Muscle of leg (tissue), 11 donors: Measurements from ENCODE around the gene PDLIM7. TPM values are rescaled to one million over a fixed set of nuclear protein-coding genes. Genes with fewer than 3 reads are reported as not detected.

Source experiments
- DNase-seq: peaks from one replicate; pipeline ENCODE4 v3.0.0; 2013
- H3K27ac ChIP-seq: one replicate; pipeline ENCODE4 v1.5.1; 2013; ENCODE audit warnings: mild to moderate bottlenecking, low read length, control low read depth
- H3K27me3 ChIP-seq: one replicate; pipeline ENCODE4 v1.6.1; 2013; ENCODE audit warnings: low read length; ENCODE audit not compliant: control insufficient read depth, insufficient read depth
- H3K36me3 ChIP-seq: one replicate; pipeline ENCODE4 v1.6.1; 2013; ENCODE audit warnings: low read length; ENCODE audit not compliant: control insufficient read depth, insufficient read depth
- H3K4me1 ChIP-seq: one replicate; pipeline ENCODE4 v1.6.1; 2013; ENCODE audit warnings: low read length; ENCODE audit not compliant: control insufficient read depth, insufficient read depth
- H3K4me3 ChIP-seq: one replicate; pipeline ENCODE4 v1.5.1; 2013; ENCODE audit warnings: low read length, control low read depth
- H3K9me3 ChIP-seq: replicated peaks from 2 replicates; pipeline ENCODE4 v1.6.1; 2013; ENCODE audit warnings: low read depth, low read length; ENCODE audit not compliant: control insufficient read depth
- WGBS: methylation state at CpG from one replicate; pipeline ENCODE4 v1.1.5; 2013; ENCODE audit warnings: missing lambda C conversion rate; ENCODE audit not compliant: insufficient coverage; 5-methylcytosine and 5-hydroxymethylcytosine counted together
- polyA plus RNA-seq, 8 donors: library from polyadenylated mRNA; unstranded; fragments of 120-200 nt; gene quantifications; one replicate each; pipeline versions ENCODE4 v1.2.1 to v1.2.3, GENCODE V29; 2013; ENCODE audit warnings: inconsistent platforms in 1 of 8, low replicate concordance in 1 of 8; ENCODE audit not compliant: insufficient read length in 8 of 8, insufficient read depth in 1 of 8
- total RNA-seq: library from RNA; stranded (reverse); fragments of 120-200 nt; gene quantifications from one replicate; pipeline ENCODE4 v1.2.4, GENCODE V29; 2013

Gene PDLIM7
- total and polyA plus RNA-seq, 9 donors: 97.1 to 458 (median 269) TPM

- Histone ChIP-seq H3K36me3 (peaks cover 68% of the 10 kb centered on the region), H3K4me3 (no peak overlapping the region), H3K27ac (peak overlapping the region; percentile 76), H3K9me3 (peaks cover 4% of the 10 kb centered on the region), H3K4me1 (peaks cover 44% of the 10 kb centered on the region), H3K27me3 (no peaks in the 10 kb centered on the region)
- 42% methylated on average over 12 of the region's 25 CpGs for WGBS
- DNase-seq: peak; percentile 89
Measured at GRCh38 chr5:177468685-177469628, 28.4 kb downstream of the PDLIM7 start.

- Histone ChIP-seq H3K27ac (peak overlapping the region; percentile 7), H3K9me3 (peaks cover 4% of the 10 kb centered on the region), H3K4me1 (peaks cover 42% of the 10 kb centered on the region), H3K36me3 (peaks cover 74% of the 10 kb centered on the region), H3K27me3 (no peaks in the 10 kb centered on the region), H3K4me3 (no peak overlapping the region)
- no peak for DNase-seq
- no CpG with 5 or more reads among the region's 2 CpGs for WGBS
Measured at GRCh38 chr5:177468329-177468684, 29.1 kb downstream of the PDLIM7 start.

- Histone ChIP-seq H3K36me3 (peaks cover 81% of the 10 kb centered on the region), H3K27me3 (no peaks in the 10 kb centered on the region), H3K4me1 (peaks cover 42% of the 10 kb centered on the region), H3K27ac (no peak overlapping the region), H3K9me3 (peaks cover 4% of the 10 kb centered on the region), H3K4me3 (no peak overlapping the region)
- 95% methylated on average over 27 of the region's 31 CpGs for WGBS
- DNase-seq: no peak
Measured at GRCh38 chr5:177467436-177467835, 30.0 kb downstream of the PDLIM7 start.

- Histone ChIP-seq H3K36me3 (peaks cover 82% of the 10 kb centered on the region), H3K27me3 (no peaks in the 10 kb centered on the region), H3K27ac (no peak overlapping the region), H3K4me3 (no peak overlapping the region), H3K9me3 (peaks cover 4% of the 10 kb centered on the region), H3K4me1 (peaks cover 41% of the 10 kb centered on the region)
- no peak for DNase-seq
- WGBS: 95% methylated on average over 18 of the region's 25 CpGs
Measured at GRCh38 chr5:177466861-177467260, 30.5 kb downstream of the PDLIM7 start.

GRCh38 chr5:177465044-177465443 is 32.4 kb downstream of the PDLIM7 start:
- peaks cover 28% of the 10 kb centered on the region for H3K4me1 ChIP-seq
- DNase-seq: no peak
- no peak overlapping the region for H3K4me3 ChIP-seq
- no peak overlapping the region for H3K27ac ChIP-seq
- H3K27me3 ChIP-seq: no peaks in the 10 kb centered on the region
- H3K36me3 ChIP-seq: peaks cover 80% of the 10 kb centered on the region
- WGBS: 94% methylated on average over 6 of the region's 11 CpGs
- H3K9me3 ChIP-seq: peaks cover 4% of the 10 kb centered on the region

- peak; percentile 54 for DNase-seq
- H3K4me1 ChIP-seq: peaks cover 22% of the 10 kb centered on the region
- WGBS: 70% methylated on average over 14 of the region's 27 CpGs
- peaks cover 82% of the 10 kb centered on the region for H3K36me3 ChIP-seq
- no peak overlapping the region for H3K4me3 ChIP-seq
- peak overlapping the region; percentile 67 for H3K27ac ChIP-seq
- peaks cover 4% of the 10 kb centered on the region for H3K9me3 ChIP-seq
- H3K27me3 ChIP-seq: no peaks in the 10 kb centered on the region
Measured at GRCh38 chr5:177462021-177462670, 35.3 kb downstream of the PDLIM7 start.

- H3K4me3 ChIP-seq: no peak overlapping the region
- no peaks in the 10 kb centered on the region for H3K27me3 ChIP-seq
- peaks cover 67% of the 10 kb centered on the region for H3K36me3 ChIP-seq
- H3K27ac ChIP-seq: no peak overlapping the region
- 82% methylated on average over 20 of the region's 28 CpGs for WGBS
- DNase-seq: no peak
- peaks cover under 1% of the 10 kb centered on the region for H3K9me3 ChIP-seq
- H3K4me1 ChIP-seq: peaks cover 38% of the 10 kb centered on the region
Measured at GRCh38 chr5:177459819-177460628, 37.4 kb downstream of the PDLIM7 start.

- peaks cover 41% of the 10 kb centered on the region for H3K4me1 ChIP-seq
Measured at GRCh38 chr5:177459357-177459756, 38.0 kb downstream of the PDLIM7 start.

GRCh38 chr5:177458912-177459350 is 38.5 kb downstream of the PDLIM7 start:
- peaks cover 66% of the 10 kb centered on the region for H3K36me3 ChIP-seq
- H3K27me3 ChIP-seq: peaks cover 3% of the 10 kb centered on the region
- H3K9me3 ChIP-seq: no peaks in the 10 kb centered on the region
- peak; percentile 37 for DNase-seq
- 77% methylated on average over 12 of the region's 14 CpGs for WGBS
- H3K4me1 ChIP-seq: peaks cover 45% of the 10 kb centered on the region
- H3K4me3 ChIP-seq: no peak overlapping the region
- H3K27ac ChIP-seq: peak overlapping the region; percentile 17

More at GRCh38 chr5:177459357-177459756, 38.0 kb downstream of the PDLIM7 start:
- no peak for DNase-seq
- H3K36me3 ChIP-seq: peaks cover 66% of the 10 kb centered on the region
- WGBS: 80% methylated on average over 7 of the region's 11 CpGs
- H3K27ac ChIP-seq: no peak overlapping the region
- no peaks in the 10 kb centered on the region for H3K9me3 ChIP-seq
- H3K4me3 ChIP-seq: no peak overlapping the region
- no peaks in the 10 kb centered on the region for H3K27me3 ChIP-seq
